HG03095 (cell line): ENCODE results near the gene LDAH.
A peak's percentile ranks its signal among the peaks of the same experiment; 100 is the strongest.

Experiments
- ATAC-seq: cut with Tn5 transposase; IDR thresholded peaks from one replicate; pipeline ENCODE4 v1.9.1; 2021; ENCODE audit warnings: moderate library complexity; ENCODE audit not compliant: unreplicated experiment

Gene LDAH

DNA sequence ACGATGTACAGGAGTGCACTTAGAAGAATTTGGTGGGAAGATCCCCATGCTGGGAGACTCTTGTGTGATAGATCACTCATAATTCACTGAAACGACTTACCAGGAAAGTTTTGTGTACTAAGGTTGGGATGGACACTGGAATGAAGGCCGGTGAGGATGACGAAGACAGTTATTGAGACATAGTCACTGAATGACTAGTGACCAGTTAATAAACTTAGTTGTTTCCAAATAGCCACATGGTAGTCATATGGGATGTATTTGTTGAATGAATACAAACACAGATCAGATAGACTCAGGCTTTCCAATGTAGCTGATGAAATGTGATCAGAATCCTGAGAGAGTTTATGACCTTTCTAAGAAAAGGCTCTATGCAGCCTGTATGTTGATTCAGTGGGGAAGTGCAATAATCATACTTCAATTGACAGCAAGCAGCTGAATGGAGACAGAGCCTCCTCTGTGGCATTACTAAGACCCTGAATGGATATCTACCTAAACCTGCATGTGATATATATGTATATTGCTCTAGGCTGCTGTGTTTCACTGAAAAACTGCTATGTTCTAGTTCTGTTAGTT lies 135.6 kb downstream of the LDAH start:
- ATAC-seq, result no peak

DNA sequence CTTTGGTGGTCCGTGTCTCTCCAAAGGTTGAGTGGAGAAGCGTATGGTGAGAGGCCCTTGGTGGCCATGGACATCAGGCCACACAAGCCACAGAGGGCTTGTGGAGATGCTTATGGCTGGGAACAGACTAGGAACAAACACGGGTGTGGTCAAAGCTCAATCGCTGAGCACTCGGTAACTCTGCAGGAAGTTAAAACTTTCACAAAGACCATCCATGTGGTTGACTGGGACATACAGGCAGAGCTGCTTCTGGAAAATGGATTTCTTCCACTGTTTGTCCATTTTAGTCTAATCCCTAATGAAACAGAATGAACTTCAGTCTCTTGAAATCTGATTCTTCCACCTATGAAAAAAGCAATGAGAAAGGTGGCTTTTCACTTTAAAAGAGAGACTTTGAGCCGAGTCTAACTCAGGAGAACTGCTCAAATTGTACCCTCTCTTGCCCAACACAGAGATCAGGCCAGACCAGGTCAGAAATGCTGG lies 138.3 kb downstream of the LDAH start:
- no peak for ATAC-seq

DNA sequence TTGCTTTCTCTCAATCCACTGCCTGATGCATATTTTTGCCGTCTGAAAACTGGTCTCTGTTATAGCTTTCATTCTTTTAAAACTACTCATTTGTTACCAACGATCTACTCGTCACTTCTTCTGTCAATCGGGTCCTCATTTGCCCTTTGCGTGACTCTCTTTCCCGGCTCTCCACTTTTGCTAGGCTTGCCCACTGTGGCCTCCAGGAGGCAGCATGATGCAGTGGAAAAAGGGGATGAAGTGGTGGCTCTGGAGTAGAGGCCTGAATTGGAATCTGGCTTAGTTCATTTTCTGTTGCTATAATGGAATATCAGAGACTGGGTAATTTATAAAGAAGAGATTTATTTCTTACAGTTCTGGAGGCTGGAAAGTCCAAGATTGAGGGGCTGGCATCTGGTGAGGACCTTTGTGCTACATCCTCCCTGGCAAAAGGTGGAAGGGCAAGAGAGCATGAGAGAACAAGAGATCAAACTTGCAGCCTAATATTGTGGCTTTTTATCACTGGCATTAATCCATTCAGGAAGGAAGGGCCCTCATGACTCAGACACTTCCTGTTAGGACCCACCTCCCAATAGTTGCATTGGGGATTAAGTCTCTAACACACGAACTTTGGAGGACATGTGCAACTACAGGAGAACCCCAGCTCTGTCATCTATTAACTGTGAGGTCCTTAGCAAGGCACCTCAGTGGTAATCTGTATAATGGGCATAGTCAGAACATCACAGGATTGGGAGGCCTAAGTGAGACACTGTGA lies 140.6 kb downstream of the LDAH start:
- ATAC-seq, result no peak

DNA sequence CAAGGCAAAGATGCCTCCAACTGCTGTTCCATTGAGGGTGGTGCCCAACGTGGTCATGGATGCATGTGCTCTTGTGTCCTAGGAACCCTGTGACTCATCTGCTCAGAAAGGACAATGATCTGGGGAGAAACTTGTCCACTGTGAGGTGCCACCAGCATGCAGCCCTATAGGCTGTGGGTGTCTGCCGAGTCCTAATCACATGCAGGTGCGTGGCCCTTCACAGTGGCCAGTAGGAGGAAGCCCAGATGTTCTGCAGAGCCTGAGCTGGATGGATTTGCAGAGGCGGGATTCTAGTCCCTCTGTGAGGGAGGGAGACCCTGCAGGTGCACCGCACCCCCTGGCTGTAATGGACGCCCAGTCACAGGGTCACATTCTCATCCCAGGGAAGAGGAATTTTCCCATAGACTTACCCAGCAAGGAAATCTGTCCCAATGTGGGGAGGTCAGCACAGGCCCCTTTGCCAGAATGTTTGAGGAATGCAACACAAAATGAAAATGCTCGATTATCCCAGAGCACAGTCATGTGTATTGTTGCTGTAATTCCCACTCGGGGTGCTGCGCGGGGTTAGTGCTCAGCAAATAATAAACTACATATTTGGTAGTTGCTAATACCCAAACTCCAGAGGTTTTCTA lies 142.0 kb downstream of the LDAH start:
- no peak for ATAC-seq

DNA sequence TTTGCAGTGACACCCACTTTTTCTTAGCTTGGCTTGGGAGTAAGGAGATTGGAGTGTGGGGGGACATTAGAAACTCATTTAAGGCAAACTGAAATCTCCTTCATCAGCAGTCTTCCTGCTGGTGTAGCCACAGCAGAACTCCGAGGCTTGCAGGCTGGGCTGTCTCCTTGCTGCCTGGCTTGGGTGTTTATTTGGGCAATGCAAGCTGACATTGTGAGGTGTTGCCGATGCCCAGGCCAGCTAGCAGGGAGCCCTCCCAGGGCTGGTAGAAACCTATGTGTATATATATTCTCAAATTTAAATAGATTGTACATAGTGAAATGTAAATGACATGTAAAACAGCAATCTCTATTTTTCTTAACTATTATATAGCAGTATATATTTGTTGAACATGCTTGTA lies 144.1 kb downstream of the LDAH start:
- ATAC-seq, result no peak

DNA sequence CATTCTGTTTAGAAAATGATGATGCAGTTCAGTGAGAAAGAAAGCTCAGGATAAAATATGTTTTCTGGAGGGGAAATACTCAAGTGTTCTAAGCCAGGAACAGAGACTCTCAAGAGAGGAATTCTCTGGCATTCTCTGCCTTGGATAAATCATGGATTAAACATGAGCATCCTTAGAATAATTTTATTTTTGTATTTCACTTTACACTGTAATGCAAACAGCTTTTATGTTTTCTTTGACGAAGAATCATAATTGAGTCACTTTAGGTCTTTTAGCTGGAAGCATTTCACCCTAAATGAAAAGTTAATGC lies 144.9 kb downstream of the LDAH start:
- no peak for ATAC-seq

DNA sequence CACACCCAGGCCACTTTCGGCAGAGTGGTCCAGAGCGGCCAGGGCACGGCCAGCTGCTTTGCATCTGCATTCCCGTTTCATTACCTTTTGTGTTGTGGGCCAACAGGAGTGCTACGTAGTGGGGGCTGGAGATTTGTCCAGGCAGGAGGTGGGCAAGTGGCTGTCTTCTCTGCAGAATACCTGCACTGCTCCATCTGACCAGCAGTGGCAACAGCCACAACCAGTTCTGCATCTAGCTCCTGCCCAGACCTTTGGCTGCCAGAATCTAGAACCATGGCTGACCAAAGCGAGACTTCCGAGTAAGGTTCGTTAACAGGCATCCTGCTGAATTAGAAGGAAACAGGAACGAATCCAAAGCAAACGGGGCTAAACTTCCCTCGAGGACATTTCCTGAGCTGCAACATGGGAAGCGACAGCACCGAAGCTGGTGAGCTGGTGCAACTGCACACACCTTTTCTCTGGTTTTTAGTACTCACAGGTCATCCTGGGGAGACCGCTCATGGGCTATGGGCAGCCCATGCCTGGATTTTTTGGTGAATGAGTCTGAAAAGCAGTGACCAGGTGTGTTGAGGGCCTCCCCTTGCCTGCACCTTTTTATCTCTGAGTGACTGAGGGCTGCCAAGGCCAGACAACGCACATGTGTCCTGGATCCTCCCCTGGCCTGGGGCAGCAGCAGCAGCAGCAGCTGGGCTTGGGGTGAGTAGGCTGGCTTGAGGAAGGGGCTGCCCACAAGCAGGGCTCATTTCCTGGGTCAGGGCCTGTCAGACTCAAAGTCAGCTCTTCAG lies 145.4 kb downstream of the LDAH start:
- peak; percentile 34 for ATAC-seq

DNA sequence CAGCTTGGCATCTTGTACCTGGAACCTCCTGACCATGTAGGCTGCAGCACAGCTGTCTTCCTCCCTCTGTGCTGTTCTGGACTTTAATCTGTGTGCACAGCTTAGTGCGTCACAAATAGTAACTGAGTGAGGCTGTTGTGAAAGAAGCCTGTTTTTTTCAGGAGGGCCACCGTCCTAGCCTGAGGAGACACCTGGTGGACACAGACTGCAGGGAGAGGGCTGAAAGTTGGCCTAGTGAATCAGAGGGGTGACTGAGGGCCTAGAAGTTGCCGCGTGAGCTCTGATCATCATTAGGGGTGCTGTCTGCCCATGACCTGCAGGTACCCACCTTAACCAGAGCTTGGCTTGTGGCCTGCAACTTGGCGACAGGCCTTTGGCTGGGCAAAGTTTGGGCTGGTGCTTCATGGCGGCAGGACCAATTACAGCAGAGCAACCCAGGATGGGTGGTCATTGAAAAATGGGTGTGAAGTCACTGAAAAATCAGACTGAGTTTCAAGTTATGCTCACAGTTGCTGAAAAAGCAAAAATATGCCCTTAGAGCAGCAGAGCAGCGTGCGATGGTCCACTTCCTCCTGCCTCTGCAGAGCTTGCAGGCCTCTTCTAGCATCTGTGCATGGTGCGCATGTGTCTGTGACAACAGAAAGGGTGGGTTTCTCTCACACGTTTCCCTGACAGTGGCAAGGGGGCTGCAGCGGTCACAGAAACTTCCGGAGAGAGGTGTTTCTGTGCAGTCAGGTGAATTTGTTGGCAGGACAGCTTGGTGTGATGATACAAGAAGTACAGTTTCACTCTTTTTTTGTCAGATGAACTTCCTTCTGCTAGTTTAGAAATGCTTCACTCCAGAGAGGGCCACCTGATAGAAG lies 146.3 kb downstream of the LDAH start:
- ATAC-seq, result peak; percentile 71

DNA sequence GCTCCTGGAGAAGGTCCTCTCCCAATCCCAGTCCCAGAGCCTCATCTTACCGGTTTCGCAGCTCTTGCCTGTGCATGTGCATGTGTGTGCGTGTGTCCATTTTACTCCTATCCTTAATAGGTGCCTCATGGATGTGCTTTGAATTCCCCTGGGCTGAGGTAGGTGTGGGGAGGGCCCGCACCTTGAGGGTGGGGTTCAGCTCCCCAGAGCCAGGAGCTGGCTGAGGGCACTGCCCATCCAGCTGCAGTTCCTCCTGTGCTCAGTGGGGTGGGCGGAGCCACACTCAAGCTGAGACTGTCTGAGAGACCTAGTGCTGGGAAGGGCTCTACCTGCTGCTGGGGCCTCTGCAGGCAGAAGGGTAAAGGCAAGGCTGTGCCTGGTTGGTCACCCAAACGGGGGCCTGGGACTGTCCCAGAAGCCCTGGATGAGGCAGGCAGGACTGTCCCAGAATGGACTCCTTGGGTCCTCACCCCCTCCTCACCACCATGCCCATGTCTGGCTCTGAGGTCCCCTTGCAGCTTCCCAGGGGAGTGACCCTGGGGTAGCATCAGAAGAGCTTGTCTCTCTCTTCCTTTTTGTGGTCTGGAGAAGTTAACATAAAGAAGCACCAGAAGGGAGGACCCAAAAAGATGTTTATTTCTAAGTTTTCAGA lies 147.1 kb downstream of the LDAH start:
- ATAC-seq, result peak; percentile 47

DNA sequence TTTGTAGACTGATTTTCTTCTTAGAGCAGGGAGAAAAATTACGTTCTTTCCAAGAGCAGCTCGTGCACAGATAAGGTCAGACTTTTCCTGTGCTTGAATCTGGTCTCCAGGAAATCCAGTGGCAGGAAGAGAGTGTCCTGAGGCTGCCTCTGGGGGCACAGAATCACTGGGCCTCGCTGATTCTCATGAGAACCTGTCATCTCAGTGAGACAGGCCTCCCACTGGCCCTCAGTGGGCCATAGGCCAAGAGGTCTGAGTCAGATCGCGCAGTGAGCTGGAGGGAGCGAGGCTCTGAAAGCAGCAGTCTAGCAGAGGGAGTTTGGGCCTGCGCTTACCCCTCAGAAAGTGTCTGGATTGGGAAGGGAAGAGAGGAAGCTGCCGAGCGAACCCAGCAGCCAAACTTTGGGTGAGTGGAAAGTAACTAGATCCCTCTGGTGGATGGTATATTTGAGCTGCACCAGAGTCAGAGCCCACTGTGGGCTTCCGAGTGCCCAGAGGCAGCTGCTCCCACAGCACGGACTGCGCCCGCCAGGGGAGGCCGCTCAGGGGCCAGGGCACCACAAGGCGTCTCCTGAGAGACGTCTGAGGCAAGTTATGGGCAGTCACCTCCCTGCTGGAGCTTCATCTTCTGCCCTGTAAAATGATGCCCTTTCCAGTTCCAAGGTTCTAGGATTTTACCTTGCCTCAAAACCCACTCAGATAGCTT lies 147.8 kb downstream of the LDAH start:
- ATAC-seq, result no peak

DNA sequence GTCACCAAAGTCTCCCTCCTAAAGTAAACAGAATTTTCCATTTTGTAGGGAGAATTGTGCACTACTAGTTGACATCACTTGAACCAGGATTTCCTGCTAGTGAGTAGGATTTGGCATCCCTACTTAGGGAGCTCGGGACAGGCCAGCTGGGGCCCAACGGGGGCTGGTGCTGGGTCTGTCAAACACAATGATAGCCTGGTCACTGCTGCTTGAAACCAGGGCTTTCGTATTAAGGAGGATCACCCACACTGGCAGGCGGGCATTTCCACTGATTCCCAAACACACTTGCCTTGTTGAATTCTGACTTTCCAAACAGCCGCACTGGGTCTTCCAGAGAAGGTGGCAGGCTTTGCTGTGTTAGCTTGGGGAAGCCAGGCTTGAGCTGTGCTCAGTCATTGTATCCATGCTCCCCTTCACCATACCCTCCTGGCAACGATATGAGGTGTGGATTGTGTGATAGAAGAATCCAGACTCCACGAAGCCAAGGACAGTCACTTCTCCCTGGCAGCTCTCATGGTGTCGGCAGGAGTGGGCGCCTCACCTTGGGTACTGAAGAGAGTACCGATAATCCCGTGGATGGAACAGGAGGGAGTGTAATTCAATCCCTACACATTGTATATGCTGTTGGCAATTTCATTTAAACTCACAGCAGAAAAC lies 148.5 kb downstream of the LDAH start:
- no peak for ATAC-seq

DNA sequence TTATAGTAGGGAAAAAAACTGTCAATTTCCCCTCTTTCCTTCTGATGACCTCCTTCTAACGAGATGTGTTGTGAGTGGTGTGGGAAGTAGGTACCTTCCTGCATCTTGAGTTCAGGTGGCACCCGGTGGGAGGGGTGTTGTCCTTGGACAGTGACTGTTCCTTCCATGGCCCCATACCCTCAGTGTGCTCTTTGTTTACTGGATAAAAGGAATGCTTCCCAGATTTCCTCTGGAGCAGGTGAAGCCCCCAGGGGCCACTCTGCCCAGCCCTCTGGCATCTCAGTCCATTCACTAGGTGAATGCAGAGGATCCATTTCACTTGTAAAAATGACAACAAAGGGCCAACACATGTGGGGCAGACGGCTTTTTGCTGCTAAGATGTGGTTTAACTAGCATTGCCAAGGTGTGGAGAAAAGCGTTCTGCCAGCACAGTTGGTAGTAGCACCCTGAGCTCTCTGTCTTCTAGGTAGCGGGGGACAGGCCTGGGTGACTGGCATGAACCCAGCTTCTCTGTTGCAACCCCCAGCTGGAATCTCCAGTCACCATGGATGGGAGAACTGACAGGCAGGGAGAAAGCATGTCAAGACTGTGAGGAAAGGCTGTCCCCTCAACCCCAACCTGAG lies 149.1 kb downstream of the LDAH start:
- ATAC-seq, result no peak

DNA sequence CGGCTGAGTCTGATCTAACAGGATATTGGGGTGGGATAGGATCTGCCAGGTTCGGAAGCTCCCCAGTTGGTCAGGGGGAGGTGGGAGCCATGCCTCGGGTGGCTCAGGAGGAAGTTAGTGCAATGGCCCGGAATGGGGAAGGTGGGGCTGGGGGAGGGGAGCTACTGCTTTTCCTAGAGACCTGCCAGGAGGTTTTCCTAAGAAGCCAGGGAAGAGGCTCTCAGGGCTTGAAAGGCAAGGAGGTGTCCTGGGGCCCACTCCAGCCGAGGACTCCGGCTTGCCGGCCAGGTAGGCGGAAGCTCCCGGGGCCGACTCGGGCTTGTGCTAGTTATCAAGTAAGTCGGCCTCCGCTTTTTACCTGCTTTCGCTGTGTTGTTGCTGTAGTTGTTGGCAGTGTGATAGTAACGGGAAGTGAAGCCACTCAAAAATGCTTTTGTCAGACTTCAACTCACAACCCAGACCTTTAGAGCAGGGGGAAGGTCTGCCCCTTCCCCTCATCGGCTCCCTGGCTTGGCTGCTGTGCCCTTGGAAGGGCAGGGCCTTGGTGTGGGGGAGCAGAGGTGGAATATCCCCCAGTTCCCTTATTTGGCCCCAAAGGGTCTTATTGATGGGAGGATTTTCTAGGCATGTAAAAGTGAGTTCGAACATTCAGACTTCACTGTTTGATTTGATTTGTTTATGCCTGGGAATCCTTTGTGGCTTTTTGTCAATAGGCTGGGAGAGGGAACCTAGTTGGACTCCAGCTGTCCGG lies 150.5 kb downstream of the LDAH start:
- ATAC-seq, result no peak

DNA sequence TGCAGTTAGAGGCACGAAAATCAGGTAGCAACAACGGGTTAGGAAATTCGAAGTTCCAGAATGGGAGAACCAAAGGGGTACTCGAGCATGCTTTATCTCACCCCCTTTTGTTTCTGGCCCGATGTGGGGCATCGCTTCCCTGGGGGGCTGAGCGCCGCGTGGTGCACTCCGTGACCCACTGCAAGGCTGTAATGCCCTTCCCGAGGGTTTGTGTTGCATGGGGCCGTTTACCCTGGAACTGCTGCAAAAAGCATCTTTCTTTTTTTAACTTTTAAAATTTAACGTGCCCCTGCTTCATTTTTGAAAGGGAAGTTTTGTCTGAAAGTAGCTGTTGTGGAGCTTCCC lies 151.2 kb downstream of the LDAH start:
- ATAC-seq, result no peak

DNA sequence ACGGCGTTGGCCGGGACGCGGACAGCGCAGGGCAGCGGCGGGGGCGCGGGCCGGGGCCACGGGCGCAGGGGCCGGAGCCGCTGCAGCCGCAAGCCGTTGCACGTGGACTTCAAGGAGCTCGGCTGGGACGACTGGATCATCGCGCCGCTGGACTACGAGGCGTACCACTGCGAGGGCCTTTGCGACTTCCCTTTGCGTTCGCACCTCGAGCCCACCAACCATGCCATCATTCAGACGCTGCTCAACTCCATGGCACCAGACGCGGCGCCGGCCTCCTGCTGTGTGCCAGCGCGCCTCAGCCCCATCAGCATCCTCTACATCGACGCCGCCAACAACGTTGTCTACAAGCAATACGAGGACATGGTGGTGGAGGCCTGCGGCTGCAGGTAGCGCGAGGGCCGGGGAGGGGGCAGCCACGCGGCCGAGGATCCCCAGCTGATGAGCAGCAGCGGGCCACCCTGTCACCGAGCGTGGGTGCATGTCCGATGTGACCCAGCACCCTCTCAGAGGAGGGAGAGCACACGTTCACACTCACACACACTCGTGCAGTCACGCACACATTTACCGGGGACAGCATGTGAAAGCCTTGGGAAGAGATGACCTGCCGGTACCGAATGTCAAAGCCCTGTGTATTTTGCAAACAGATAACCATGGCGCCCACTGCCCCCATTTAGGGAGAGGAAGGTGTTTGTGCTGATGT lies 151.7 kb downstream of the LDAH start:
- no peak for ATAC-seq

DNA sequence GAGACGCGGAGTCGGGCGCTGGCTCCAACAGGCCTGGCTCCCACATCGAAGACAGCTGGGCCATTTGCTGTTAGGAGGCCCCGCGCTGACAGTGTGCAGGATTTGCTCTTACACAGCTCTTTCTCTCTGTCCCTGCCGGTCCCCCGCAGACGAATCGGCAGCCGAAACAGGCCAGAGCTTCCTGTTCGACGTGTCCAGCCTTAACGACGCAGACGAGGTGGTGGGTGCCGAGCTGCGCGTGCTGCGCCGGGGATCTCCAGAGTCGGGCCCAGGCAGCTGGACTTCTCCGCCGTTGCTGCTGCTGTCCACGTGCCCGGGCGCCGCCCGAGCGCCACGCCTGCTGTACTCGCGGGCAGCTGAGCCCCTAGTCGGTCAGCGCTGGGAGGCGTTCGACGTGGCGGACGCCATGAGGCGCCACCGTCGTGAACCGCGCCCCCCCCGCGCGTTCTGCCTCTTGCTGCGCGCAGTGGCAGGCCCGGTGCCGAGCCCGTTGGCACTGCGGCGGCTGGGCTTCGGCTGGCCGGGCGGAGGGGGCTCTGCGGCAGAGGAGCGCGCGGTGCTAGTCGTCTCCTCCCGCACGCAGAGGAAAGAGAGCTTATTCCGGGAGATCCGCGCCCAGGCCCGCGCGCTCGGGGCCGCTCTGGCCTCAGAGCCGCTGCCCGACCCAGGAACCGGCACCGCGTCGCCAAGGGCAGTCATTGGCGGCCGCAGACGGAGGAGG lies 152.4 kb downstream of the LDAH start:
- no peak for ATAC-seq
